HG02571 (cell line): ENCODE results near the gene TMOD4.

Source experiments
- ATAC-seq: cut with Tn5 transposase; IDR thresholded peaks from one replicate; pipeline ENCODE4 v1.9.1; 2021; ENCODE audit warnings: mild to moderate bottlenecking, moderate library complexity; ENCODE audit not compliant: unreplicated experiment

TMOD4 gene

DNA sequence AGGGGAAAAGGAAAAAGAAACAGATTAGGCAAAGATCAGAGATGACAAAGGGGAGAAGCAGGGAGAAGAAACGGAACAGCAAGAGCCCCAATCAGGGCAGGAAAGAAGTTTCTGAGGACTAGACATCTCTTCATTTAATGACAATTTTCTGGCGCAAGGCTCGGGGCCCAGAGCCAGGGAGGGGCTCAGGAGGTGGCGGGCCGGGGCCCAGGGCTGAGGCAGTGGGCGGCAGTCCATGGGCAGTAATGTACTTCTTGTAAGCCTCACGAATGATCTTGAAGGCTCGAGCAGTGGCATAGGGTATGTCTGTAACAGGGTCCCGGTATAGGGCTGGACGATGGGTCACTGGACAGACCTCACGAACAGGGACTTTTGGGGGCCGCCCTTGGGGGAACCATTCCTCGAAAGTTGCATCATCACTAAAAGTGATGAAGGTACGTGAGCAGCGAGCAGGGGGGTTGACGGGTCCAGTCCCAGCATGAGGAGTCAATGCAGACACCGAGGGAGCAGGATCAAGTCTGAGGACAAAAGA is 799 bp upstream of the TMOD4 start:
- ATAC-seq = no peak

DNA sequence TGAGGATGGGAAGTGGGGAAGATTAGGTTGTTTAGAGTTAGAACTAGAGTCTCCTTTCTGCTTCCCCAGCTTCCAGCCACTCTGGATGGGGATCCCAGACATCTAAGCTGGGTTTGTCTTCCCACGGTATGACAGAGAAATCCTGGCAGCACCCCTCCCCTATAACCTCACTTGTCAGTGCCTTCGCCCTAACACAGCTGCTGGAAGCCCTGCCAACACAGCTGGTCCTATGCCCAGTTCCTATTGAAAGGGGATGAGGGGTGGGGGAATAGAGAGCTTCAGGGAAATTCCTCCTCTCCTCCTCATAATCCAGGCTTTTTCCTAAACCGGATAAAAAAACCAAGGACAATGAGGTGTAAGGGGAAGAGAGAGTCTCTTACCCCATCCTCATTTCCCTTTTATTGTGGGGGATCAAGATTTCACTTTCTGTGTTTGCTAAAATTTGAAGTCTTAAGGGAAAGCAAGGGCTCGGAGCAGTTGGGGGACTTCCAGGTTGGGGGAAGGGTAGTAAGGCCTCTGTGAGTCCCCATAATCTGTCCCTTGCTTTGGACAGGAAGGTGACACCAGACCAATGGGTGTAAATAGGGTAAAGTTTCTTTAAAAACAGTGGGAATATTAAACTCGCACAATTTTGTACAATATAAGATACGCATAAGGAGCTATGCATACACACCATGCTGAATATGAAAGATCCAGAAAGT is 590 bp downstream of the TMOD4 start:
- no peak for ATAC-seq

DNA sequence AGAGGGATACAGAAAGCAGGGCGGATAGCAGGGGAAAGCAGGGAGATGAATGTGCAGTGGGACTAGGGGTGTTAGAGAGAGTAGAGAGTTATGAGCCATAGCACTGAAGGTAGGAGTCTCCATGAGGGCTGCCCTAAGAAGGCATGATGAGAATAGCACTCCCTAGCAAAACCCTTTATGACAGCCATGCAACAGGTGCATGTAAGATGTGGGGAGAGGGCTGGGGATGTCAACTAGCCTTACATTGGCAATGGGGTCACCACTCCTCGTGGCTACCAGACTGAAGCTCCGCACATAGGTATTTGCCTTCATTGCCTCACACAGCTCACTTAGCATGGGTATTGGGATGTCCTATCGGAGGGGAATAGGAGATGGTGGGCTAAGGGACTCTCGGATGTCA is 4.6 kb downstream of the TMOD4 start:
- no peak for ATAC-seq

DNA sequence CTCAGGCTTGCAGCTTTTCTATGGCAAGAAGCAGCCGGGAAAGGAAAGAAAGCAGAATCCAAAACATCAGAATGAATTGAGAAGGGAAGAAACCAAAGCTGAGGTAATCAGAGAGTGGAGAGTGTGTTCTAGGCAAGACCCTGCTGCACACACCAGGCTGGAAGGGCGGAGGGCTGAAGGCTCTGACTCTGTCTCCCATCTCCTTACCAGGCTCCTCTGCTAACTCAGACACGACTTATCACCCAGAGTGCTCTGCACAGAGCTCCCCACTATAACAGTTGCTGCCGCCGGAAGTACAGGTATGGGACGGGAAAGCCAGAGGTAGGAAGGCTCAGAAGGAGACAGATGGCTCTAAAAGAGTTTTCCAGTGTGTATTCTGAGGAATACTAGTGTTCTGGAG is 8.7 kb downstream of the TMOD4 start:
- ATAC-seq = no peak

DNA sequence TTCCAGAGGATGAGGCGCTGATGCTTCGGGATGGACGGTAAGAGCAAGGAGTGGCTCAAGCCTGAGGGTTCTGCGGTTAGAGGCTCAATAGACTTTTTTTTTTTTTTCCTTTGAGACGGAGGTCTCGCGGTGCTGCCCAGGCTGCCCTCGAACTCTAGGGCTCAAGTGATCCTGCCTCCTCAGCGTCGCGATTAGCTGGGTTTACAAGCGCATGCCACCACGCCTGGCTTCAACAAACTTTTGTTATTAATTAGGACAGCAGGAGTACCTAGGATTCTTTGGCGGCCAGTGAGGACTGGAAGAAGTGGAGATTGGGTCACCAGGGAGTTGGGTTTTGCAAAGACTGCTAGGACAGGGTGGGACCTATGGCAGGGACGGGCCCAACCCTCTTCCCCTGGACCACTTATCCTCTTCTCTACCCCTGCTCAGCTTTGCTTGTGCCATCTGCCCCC is 9.2 kb downstream of the TMOD4 start:
- ATAC-seq = no peak

DNA sequence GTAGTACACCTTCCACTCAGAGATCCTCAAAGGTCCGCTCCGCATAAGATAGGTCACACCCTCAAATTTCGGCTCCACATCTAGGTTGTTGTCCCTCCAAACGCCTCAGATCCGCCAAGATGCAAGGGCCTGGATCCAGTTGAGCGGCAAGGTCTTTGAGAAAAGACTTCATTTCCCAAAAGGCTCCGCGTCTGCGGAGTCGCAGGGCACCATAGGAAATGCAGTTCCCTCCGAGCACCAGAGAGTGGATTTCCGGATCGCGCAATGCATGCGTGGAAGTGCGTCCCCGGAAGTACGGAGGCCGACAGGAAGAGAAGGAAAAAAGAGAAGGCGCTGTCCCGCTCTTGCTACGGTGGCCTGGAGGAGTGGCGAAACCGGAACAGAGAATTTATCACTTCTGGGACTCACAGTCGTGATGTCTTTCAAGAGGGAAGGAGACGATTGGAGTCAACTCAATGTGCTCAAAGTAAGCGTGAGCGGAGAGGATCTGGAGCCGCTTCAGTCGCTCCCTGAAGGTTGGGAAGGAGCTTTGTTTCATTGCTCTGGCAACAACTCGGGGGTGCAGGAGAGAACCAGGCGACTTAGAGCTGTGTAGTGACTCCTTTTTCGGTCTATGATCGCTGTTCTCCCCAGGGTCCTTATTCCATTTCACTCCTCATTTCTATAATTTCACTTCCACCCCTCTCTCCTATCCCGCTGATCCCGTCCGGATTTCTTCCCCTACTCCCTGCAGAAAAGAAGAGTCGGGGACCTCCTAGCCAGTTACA is 9.9 kb downstream of the TMOD4 start, which contains the start of the genes LYSMD1 and SCNM1:
Gene LYSMD1, minus strand, starts transcription at position 165 of the 767 bp plus-strand sequence. CDS start 644 bp downstream, outside the sequence.
Gene SCNM1, plus strand, starts transcription at position 407 of the 767 bp plus-strand sequence. Its CDS starts 9 bp downstream, at position 416.
- ATAC-seq = peak; percentile 88

DNA sequence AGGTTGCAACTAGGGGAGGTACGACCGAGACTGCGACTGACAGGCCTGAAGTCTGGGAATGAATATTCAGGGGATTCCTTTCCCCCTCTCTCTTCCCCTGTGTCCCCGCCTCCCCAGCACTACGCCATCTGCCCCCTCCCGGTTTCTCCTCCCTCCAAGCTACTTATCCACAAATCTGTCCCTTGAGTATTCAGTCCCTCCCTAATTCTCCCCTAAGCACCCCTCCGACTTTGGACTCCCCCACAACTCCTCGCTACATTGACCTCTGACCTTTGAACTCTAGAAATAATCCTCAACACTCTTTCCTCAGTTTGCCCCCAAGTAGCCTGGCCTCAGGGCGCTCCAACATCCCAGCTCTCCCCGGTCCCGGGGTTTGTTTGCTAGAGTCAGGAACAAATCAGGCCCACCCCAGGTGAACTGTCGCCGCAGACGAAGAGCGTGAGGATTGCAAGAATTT is 10.5 kb downstream of the TMOD4 start:
- ATAC-seq = peak; percentile 21

DNA sequence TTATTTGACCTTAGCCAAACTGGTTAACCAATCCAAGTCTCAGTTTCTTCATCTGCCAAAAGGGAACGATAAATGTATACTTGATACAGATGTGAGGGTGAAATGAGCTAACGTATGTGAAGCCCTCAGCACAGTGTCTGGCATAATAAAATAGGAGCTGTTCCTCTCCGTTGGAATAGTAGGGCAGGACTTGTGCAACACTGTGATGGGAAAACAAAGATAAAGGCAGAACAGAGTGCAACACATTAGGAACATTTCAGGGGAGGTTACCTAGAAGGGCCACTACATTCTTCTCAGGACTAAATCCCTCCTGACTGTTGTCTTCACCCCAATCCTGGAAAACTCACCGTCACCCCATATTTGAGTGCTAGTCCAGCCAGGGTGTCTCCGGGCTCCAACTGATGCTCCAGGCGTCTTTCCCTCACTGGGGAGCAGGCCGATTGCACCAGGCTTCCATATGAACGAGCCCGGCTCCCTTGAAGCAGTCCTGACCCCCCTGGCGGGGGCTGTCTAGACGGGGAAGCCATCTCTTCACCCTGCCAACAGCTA is 11.0 kb downstream of the TMOD4 start:
- no peak for ATAC-seq

DNA sequence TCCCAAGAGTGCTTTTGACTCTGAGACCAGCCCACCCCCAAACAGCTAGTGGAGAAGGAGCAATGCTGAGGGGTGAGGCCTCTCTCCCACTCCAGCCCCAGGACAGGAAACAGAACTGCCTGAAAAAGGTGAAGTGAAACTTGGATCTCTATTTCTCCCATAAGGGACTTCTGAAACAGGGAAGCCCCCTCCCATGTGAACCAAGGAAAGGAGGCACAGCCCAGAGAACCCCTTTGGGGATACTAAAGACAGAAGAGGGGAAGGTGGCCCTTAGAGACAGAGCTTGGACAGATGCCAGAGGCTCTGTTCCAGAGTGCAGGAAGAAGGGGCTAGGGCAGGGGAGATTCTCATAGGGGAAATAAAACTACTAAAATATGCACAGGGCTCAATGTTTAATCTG is 16.4 kb downstream of the TMOD4 start:
- no peak for ATAC-seq

DNA sequence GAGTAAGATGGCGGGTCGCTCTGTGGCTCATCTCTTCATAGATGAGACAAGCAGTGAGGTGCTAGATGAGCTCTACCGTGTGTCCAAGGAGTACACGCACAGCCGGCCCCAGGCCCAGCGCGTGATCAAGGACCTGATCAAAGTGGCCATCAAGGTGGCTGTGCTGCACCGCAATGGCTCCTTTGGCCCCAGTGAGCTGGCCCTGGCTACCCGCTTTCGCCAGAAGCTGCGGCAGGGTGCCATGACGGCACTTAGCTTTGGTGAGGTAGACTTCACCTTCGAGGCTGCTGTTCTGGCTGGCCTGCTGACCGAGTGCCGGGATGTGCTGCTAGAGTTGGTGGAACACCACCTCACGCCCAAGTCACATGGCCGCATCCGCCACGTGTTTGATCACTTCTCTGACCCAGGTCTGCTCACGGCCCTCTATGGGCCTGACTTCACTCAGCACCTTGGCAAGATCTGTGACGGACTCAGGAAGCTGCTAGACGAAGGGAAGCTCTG is 17.0 kb downstream of the TMOD4 start:
- no peak for ATAC-seq

DNA sequence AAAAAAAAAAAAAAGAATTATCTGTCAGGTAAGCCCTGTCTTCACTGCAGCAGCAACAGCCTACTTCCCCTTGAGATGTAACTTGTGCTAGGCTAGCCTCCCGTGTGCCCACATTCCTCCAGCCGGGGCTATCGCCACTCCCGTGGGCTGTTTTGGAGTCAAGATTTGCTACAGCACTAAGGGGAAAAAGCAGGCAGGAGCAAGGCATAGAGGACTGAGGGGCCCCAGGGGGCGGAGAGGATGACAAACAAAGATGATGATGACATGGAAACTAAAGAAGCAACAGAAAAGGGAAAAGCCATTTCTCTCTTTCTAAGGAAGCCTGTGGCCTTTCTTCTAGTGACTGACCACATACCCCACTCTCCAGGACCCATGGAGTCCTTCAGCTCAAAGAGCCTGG is 17.5 kb downstream of the TMOD4 start:
- no peak for ATAC-seq

DNA sequence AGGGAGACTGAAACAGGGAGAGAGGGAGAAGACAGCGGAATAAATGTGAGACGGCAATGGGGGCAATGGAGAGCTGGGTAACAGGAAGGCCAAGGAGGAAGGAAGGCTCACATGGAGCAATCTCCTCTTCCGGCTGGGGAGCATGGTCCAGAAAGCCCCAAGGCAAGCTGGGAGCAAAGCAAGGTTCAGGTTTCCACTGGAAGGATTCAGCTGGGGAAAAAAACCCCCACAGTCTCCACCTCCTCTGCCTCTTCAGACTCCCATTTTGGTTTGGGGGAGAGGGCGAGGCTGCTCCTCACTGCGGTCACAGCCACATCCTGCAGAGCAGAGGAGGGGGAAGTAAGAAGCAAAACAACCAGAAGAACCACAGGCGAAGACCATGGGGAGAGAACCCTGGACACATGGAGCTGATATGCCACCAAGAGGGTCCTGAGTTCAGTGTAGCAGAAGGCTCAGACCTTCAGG is 18.7 kb downstream of the TMOD4 start:
- ATAC-seq = no peak

DNA sequence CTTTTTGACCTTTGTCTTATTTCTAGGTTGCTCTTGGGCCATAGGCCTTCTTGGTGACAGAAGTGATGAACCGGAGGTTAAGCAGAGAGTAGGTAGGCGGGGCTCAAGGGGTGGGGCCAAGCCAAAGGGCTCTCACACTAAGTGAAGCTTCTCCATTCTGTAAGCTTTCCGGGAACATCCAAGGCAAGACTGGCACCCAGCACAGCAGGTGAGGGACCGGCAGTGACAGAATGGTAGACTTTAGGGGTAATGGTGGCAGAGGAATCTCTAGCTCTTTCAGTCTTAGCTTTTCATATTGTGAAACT is 19.3 kb downstream of the TMOD4 start, which contains the start of gene TNFAIP8L2:
Gene TNFAIP8L2, plus strand, starts transcription at position 135 of the 305 bp plus-strand sequence. CDS start 2,049 bp downstream, outside the sequence.
- peak; percentile 64 for ATAC-seq

DNA sequence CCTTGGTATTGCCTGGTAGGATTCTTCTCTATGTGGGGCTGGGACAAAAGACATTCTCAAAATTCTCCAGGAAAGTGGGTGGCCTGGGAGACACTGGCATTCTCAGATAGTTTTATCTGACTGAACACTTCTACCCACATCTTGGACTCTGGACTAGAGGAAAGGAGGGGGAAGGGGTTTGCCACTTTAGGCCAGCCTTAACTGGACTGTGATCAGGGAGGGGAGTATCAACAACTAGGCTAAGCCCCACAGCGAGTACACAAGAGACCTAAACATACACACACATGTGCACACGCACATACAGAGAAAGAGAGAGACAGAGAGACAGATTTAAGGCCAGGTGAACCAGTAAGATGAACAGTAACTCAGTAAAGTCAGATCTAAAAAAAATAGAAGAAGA is 28.1 kb downstream of the TMOD4 start:
- ATAC-seq = no peak

DNA sequence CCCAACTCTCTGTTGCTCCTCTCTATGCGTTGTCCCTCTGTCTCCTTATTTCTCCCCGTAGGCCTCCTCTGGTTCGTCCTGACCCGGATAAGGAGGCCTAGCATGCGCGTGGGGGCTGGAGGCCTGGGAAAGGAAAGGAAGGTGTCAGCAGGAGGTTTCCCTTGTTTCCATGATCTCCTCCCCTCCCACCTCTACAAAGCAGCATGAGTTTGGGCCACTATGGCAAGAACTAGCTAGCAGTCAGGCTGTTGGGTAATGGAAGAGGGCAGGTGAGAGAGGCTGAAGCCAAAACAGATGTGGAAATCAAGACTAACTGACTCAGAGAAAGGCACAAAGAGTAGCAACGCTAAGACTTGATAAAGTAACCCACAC is 28.7 kb downstream of the TMOD4 start:
- ATAC-seq = no peak

DNA sequence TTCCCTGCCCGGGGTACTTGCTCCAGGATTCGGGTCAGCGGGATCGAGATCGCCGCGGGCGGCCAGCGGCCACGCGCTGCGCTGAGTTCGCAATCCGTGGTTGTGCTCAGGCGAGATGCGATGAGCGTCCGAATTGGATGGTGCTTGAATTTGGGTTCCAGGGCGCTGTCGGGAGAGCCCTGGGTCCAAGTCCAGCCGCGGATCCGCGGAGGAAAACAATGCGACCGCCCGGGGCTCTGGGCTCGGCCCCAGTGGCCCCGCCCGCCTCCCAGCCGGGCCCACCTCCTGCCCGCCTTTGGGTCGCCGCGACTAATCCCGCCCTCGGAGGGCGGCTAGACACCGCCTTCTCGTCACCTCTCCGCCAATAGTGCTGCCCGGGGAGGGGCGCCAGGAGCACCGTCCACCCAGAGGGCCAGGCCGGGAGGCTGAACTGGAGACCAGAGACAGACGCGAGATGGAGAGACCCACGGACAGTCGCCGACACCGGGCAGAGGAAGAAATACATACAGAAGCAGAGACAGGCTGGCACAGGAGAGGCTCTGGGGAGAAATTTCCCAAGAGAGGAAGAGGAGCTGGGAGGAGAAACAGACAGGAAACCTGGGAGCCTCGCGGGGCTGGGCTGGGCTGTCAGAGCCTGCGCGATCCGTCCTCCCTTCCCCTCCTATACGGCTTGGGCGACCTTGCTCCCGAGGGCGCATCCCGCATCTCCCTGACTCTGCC is 29.2 kb downstream of the TMOD4 start, which contains the start of gene SEMA6C:
Gene SEMA6C, minus strand, starts transcription at position 220 of the 720 bp plus-strand sequence. CDS start 4,010 bp downstream, outside the sequence.
- peak; percentile 97 for ATAC-seq

DNA sequence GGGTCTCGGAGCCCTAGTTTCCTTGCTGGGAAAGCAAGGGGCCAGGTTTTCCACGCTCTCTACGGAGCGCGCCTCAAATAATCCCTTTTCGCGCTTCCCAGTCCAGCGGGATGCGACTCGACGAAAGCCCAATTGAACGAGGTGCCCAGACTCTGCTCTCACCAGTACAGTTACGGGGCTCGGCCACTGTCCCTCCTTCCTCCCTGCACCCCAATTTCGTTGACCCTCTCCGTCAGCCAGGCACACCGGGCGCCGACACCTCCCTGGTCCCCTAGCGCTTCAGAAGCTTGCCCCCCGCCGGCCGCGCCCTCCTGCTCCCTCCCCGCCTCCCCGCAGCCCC is 29.7 kb downstream of the TMOD4 start:
- no peak for ATAC-seq

DNA sequence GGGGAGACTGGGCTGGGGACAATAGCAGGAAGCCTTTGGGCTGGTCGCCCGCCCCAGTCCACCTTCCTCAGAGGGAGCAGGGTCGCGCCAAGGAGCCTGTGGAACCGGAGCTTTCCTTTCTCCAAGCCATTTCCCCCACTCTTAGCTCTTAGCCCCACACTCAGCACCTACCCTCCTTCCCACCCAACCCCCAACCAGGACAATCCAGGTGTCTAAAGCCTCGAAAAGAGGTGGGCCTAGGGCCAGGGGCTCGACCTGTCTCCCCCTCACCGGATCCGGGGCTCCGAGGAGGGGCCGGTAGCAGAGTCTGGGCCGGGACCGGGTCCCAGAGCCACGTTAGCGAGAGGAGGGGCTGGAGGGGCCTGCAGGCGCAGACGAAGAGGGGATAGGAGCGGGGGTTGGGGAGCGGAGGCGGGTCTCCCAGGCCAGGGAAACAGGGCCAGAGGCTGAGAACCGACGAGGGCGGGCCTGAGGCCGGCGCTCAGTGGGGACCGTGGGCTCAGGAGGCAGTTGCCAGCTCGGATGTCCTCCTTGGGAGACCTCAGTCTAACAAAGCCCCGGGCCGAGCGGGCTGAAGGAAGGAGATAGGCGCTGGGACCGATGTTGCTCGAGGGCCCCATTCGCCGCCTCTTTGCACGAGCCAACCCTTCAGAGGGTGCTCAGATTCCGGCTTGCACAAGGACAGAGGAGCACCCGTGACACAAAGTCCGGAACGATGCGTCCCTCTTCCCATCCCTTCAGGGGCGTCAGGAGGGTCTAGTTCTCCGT is 30.3 kb downstream of the TMOD4 start:
- ATAC-seq = no peak

DNA sequence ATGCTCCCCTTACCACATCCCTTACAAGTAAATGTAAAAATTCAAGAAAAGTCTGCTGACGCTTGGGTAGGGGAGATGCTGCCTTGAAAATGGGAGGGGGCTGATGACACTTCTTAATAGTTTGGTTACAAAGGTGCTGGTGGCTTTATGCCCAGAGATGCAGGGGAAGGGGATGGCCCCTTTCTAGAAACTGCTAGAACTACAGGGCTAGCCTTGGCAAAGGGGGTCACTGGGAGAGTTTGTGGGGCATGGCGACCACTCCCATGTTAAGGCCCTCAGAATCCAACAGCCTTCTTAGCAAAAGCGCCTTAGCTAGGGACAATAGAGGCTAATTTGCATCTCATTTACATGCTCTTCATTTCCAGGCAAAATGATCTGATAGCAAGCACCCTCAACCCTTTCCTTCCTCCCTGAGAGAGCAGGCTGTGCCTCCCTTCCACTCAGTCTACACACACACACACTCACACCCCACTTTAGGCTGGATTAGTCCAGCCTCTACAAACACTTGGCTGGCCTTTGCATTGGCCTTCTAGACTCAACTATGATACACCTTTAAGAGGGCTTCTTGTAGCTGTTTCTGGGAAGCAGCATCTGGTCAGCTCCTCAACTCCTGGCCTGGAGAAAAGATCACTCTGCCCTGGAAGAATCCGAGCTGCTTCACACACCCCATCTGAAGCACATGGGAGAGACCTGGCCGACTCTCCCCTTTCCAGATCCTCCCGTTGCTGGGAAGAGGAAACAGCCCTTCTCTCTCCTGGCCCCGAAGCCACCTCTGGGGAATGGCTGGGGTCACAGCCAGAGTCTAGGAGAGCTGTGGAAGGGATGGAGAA is 31.1 kb downstream of the TMOD4 start:
- no peak for ATAC-seq
